Endodermal cell (in vitro differentiated cells): ENCODE results near the gene CXorf38. TPM values are rescaled to one million over a fixed set of nuclear protein-coding genes. Genes with fewer than 3 reads are reported as not detected.
A peak's percentile ranks its signal among the peaks of the same experiment; 100 is the strongest.

Experiments
- DNase-seq: peaks from one replicate; pipeline ENCODE4 v3.0.0-alpha.2; 2017
- H3K27ac ChIP-seq: 2 replicates; pipeline ENCODE4 v1.5.1; 2013; ENCODE audit warnings: mild to moderate bottlenecking, low read depth, low read length, moderate library complexity
- H3K27me3 ChIP-seq: 2 replicates; pipeline ENCODE4 v1.6.1; 2013; ENCODE audit warnings: mild to moderate bottlenecking, low read length, moderate library complexity; ENCODE audit not compliant: insufficient read depth, control insufficient read depth, poor library complexity, severe bottlenecking
- H3K36me3 ChIP-seq: 2 replicates; pipeline ENCODE4 v1.7.0; 2013; ENCODE audit warnings: mild to moderate bottlenecking, low read length, moderate library complexity; ENCODE audit not compliant: control insufficient read depth, insufficient read depth
- H3K4me1 ChIP-seq: one replicate; pipeline ENCODE4 v1.7.0; 2013; ENCODE audit warnings: low read length; ENCODE audit not compliant: control insufficient read depth, insufficient read depth
- H3K4me3 ChIP-seq: 2 replicates; pipeline ENCODE4 v1.5.1; 2013; ENCODE audit warnings: mild to moderate bottlenecking, low read length, moderate library complexity
- H3K9ac ChIP-seq: 2 replicates; pipeline ENCODE4 v1.6.1; 2013; ENCODE audit warnings: mild to moderate bottlenecking, low read length, moderate library complexity; ENCODE audit not compliant: poor library complexity, severe bottlenecking; ENCODE audit errors: extremely low read depth
- H3K9me3 ChIP-seq: 2 replicates; pipeline ENCODE4 v1.6.1; 2013; ENCODE audit warnings: mild to moderate bottlenecking, low read length, moderate library complexity; ENCODE audit not compliant: control insufficient read depth
- H3K27ac Mint-ChIP-seq: 2 replicates; pipeline ENCODE4 v1.8.0; 2020; ENCODE audit warnings: mixed read lengths
- H3K27me3 Mint-ChIP-seq: 2 replicates; pipeline ENCODE4 v1.8.0; 2021; ENCODE audit warnings: mild to moderate bottlenecking, mixed read lengths; ENCODE audit not compliant: insufficient read depth
- H3K36me3 Mint-ChIP-seq: 2 replicates; pipeline ENCODE4 v1.8.0; 2020; ENCODE audit warnings: low read depth, mixed read lengths
- H3K4me1 Mint-ChIP-seq: 2 replicates; pipeline ENCODE4 v1.8.0; 2020; ENCODE audit warnings: mixed read lengths
- H3K4me3 Mint-ChIP-seq: 2 replicates; pipeline ENCODE4 v1.8.0; 2020; ENCODE audit warnings: mild to moderate bottlenecking, moderate library complexity, mixed read lengths
- H3K9me3 Mint-ChIP-seq: 2 replicates; pipeline ENCODE4 v1.8.0; 2020; ENCODE audit warnings: mild to moderate bottlenecking, mixed read lengths
- CTCF ChIP-seq: fragments of 200-600 bp; sonication (generic); conservative IDR thresholded peaks from 2 replicates; pipeline ENCODE4 v1.5.0; 2021; ENCODE audit warnings: antibody characterized with exemption, mild to moderate bottlenecking
- WGBS, 2 experiments: methylation state at CpG; one replicate each; pipeline versions ENCODE4 v1.1.5 to v1.1.7; 2013; ENCODE audit warnings: missing lambda C conversion rate in 2 of 2, mixed read lengths in 1 of 2; ENCODE audit not compliant: insufficient coverage in 1 of 2, insufficient read length in 1 of 2; 5-methylcytosine and 5-hydroxymethylcytosine counted together
- total RNA-seq, 2 donors: library from RNA; stranded (reverse); fragmentation: NEBNext Ultra II Directional in 1 of 2; extraction: Animal tissue kit (Norgen Biotek cat#: 25700) in 1 of 2; gene quantifications; 2 replicates in 1 of 2; 3 replicates in 1 of 2; pipeline ENCODE4 v1.2.1, GENCODE V29; 2021

CXorf38 gene
- total RNA-seq, 2 donors from 2014 or later = 9.1 to 10.6 TPM

GRCh38 chrX:40578039-40578695 lies 69.2 kb downstream of the CXorf38 start:
- no peak for TF ChIP-seq CTCF
- no peak overlapping the region for H3K4me3 ChIP-seq
- no peak overlapping the region for H3K27ac ChIP-seq
- no peaks in the 10 kb centered on the region for H3K27me3 Mint-ChIP-seq
- no peaks in the 10 kb centered on the region for H3K36me3 Mint-ChIP-seq
- peaks cover 40% of the 10 kb centered on the region for H3K9me3 Mint-ChIP-seq
- no peak overlapping the region for H3K9ac ChIP-seq
- no peak overlapping the region for H3K4me3 Mint-ChIP-seq
- peaks cover 16% of the 10 kb centered on the region for H3K4me1 Mint-ChIP-seq
- peak overlapping the region; percentile 32 for H3K27ac Mint-ChIP-seq
- H3K9me3 ChIP-seq = no peaks in the 10 kb centered on the region
- H3K27me3 ChIP-seq = no peaks in the 10 kb centered on the region
- no peaks in the 10 kb centered on the region for H3K36me3 ChIP-seq
- WGBS, 2 experiments = 71 to 76% methylated on average over 4 to 6 of the region's 7 CpGs
- DNase-seq = no peak
- no peaks in the 10 kb centered on the region for H3K4me1 ChIP-seq

Other genes starting within 250 kb of the CXorf38 start
- gene ATP6AP2, start 66.6 kb downstream of the CXorf38 start, total RNA-seq = 10 to 100 TPM; 67.0 to 82.2 TPM
- gene MPC1L, start 24.1 kb downstream of the CXorf38 start, total RNA-seq = not detected
- 10 to 100 TPM; 50.4 to 53.4 TPM for gene MED14, start 88.0 kb upstream of the CXorf38 start, total RNA-seq